Esophagus mucosa (tissue), 1 donor: Measurements from ENCODE around the gene ARHGEF28. TPM values are rescaled to one million over a fixed set of nuclear protein-coding genes. Genes with fewer than 3 reads are reported as not detected.

Experiments
- ATAC-seq: fragments of 200-7000 bp; cut with Tn5 transposase; one replicate; pipeline ENCODE4 v1.9.1; 2020
- total RNA-seq: library from RNA; stranded (reverse); gene quantifications from one replicate; pipeline ENCODE4 v1.2.4, GENCODE V29; 2023
- donor health status: DM: yes; HTN: yes; CAD: no.

ARHGEF28 gene
- total RNA-seq, result 7.8 TPM

DNA sequence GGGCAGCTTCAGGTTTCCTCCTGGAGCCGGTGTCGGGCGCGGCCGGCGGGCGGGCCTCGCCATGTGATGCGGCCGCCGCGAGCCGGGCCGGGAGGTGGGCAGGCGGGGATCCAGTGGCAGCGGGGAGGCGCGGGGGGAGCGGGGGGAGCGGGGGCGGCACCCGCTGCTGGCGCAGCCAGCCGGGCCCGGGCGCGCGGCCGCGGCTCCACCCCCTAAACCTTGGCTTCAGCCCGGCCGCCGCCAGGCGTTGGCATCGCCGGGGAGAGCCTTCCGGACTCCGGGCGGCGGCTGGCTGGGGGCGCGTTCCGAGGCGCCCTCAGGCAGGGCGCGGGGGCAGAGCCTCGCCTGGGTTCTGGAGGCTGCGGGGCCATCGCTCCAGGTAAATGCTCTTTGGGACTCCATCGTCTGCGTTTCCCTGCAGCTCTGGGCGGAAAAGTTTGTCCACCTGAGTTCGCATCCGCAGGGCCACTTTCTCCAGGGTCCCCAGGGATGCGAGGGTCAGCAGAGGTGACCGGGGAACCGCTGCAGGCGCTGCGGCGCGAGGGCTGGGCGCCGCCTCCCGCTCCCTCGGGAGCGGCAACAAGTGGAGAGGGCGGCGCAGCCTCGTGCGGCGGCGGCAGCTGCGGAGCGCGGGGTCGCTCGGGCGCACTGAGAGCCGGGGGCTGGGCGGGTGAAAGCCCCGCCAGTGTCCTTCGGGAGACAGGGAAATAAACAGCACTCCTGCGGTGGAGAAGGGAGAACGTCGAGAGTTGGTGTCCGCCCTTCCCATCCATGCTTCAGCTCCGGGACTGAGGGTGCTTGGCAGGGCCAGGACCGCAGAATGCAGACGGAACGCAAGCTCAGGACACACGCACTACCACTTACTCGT is at the start of gene ARHGEF28:
TSS of gene ARHGEF28 (plus strand) at position 253 of the 868 bp plus-strand sequence. CDS start 58,656 bp downstream, outside the sequence.
- ATAC-seq, result peak; percentile 89

DNA sequence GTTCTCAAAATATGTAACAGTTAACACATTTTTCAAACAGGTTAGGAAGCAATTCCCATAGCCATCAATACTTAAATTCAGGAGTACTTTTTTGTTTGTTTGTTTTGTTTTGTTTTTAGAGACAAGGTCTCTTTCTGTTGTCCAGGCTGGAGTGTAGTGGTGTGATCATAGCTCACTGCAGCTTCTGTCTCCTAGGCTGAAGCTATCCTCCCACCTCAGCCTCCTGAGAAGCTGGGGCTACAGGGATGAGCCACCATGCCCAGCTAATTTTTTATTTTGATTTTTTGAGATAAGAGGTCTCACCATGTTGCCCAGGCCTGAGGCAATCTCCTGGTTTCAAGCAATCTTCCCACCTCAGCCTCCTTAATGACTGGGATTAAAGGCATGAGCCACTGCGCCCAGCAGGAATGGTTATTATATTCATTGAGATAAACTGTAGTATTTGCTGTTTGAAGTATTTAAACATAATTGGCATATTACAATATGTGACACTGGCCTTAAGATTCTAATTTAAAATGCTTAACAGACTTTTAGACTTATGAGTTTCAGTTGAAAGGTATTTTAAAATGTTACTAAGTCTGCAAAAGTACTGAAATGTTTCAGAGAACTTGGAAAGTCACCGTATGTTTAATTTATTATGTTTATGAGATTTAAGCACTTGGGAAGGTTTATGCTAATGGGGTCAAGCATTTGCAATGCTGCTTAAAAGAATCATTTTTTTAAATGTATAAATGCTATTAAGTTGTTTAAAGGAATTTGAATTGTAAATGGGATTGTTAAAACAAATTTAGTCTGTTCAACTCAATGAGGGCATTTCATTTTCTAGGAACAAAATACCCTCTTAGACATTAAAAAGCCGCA is 43.5 kb upstream of the ARHGEF28 start:
- no peak for ATAC-seq

DNA sequence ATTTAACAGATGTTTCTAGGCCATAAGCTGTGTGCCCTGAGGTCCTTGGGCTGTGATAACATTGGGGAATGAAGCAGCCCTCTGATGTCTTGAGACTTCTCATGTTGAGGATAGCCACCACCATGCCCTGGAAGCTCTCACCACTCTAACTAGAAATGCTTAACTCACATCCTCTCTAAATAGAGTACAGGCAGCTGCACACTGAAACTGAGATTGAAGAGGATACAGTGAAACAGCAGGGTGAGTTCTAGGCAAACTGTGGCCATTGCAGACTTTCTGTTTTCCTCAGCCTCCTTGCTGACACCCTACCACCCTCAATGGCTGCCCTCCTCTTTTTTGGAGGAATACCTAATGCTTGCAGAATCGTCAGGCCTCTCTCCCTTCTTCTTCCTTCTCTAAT is 38.1 kb upstream of the ARHGEF28 start:
- ATAC-seq, result no peak

GRCh38 chr5:73591102-73591695 is 34.8 kb upstream of the ARHGEF28 start:
- ATAC-seq, result peak; percentile 84

DNA sequence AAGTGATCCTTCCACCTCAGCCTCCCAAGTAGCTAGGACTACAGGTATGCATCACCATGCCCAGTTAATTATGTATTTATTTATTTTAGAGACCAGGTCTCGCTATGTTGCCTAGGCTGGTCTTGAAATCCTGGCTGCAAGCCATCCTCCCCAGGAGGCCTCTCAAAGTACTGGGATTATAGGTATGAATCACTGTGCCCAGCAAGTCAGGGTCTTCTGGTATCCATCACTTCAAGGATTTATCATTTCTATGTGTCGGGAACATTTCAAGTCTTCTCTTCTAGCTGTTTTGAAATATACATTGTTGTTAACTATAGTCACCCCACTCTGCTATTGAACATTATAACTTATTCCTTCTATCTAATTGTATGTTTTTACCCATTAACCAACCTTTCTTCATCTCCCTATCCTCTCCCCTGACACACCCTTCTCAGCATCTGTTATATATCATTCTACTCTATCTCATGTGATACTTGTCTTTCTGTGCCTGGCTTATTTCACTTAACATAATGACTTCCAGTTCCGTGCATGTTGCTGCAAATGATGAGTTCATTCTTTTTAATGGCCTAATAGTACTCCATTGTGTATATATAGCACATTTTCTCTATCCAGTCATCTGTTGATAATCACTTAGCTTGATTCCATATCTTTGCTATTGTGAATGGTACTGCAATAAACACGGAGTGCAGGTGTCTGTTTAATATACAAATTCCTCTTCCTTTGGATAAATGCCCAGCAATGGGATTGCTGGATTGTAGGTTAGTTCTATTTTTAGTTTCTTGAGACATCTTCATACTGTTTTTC is 34.1 kb upstream of the ARHGEF28 start:
- ATAC-seq, result no peak

DNA sequence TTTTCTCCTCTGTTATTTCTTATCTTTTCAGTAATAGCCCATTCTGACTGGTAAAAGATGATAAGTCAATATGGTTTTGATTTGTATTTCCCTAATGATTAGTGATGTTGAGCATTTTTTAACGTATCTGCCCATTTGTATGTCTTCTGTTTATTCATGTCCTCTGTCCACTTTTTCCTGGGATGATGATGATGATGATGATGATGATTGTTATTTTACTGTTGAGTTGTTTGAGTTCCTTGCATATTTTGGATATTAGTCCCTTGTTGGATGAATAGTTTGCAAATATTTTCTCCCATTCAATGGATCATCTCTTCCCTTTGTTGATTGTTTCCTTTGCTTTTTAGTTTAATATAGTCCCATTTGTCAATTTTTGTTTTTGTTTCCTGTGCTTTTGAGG is 33.4 kb upstream of the ARHGEF28 start:
- no peak for ATAC-seq

DNA sequence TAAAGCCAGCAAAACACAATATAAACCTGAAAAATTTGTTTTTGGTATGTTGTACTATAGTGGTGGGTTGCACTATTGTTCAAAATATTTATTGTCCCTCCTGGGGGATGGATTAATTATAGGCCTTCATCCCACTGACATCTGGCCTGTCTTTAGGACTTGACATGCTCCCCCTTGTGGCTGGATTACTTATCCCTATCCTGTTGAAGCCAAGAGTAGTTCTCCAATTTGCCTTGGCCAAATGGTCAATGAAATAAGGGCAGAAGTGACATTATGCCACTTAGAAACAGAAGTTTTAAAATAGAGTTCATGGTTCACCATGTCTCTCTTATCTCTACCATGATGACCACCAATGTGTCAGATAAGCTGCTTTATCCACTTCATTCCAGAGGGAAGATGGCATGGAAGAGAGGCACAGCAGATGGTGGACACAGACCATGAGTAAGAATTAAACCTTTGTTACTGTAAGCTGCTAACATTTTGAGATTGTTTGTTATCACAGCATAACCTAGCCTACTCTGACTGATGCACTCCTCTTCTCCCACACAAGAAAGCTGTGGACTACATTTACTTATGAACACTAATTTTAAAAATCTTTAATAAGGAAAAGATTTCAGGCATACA is 29.2 kb upstream of the ARHGEF28 start:
- ATAC-seq, result no peak

DNA sequence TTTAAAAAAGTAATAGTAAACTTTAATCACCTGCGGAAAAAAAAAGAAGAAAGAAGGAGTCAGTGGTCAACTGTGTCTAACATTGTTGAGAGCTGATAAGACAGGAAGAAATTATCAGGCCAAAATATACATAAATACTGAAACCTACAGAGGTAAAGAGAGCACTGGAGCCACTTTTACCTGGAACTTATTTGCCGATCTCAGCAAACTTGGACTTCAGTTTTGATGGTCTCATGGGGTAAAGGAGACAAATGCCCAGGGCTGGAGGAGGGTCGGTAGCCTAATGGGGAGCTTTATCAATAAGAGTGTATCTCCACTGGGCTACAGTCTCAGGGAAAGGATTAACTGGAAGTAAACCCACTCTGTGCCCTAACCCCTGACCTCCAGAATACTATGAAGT is 26.6 kb upstream of the ARHGEF28 start:
- no peak for ATAC-seq

- no peak for ATAC-seq
These were observed 22.0 kb upstream of the ARHGEF28 start for GRCh38 chr5:73603998-73604397.

DNA sequence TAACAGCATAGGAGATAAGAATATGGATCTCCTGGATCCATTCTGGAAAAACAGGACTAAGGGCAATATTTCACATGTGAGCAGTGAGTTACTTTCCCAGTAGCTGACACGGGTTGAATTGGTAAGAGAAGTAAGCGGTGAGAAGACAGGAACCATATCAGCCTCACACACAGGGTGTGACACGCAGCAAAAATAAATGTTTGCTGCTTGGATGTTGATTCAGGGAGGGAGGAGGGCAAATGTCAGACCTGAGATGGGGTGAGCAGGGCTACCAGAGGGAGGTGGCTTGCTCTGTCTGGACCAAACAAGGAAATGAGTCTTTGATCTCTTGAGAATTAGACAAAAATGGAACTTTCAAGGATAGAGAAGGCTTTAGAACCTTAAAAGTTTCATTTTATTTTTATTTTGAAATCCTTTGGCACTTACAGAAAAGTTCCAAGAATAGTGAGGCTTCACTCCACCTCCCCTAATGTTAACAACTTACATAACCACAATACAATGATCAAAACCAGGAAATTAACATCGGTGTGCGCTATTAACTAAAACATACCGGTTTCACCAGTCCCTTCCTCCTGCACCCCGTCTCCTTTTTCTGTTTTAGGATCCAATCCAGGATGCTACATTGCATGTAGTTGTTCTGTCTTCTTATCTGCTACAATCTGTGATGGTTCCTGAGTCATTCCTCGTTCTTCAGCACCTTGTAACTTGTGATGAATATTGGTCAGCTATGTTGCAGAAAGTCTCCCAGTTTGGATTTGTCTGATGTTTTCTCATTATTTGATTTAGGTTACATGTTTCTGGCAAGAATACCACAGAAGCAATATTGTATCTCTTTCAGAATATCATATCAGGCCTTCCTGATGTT is 20.5 kb upstream of the ARHGEF28 start:
- ATAC-seq, result peak; percentile 59

GRCh38 chr5:73606206-73606753 is 19.7 kb upstream of the ARHGEF28 start:
- ATAC-seq, result no peak

DNA sequence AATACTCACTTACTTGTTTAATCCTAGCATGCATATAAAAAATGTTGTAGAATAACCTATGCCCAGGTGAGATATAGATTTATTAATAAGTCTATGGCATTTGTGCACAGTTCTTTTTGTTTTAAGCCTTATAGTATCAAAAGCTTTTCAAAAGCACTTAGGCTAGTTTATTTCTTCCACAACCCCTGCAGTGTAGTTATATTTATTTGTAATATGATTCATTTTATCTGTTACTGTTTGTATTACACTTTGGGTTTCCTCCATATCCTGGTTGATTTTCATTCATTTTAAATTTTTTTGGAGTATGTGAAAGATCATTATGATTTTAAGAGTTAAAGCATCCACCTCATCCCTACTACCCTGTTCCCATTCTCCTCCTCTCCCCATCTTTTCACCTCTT is 18.8 kb upstream of the ARHGEF28 start:
- no peak for ATAC-seq

DNA sequence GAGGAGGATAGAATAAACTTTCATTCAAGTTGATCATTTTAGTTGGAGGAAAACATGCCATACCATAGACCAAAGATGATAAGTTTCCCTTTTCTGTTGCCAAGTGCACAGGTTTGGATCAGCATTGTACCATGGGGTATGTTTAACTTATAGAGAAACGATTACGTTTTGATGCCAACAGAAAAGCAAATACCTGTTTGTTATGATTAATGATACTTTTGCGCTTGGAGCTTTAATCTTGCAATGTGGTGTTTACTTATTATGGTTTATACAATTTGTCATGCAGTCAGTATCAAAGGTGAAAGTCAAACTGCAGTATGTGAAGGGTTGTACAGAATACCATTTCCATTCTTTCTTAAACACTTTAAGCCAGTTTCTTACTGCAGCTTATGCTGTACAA is 13.2 kb upstream of the ARHGEF28 start:
- ATAC-seq, result peak; percentile 4

- peak; percentile 95 for ATAC-seq
These were observed 10.9 kb upstream of the ARHGEF28 start for GRCh38 chr5:73615085-73615484.

GRCh38 chr5:73615947-73616346 is 10.0 kb upstream of the ARHGEF28 start:
- no peak for ATAC-seq

DNA sequence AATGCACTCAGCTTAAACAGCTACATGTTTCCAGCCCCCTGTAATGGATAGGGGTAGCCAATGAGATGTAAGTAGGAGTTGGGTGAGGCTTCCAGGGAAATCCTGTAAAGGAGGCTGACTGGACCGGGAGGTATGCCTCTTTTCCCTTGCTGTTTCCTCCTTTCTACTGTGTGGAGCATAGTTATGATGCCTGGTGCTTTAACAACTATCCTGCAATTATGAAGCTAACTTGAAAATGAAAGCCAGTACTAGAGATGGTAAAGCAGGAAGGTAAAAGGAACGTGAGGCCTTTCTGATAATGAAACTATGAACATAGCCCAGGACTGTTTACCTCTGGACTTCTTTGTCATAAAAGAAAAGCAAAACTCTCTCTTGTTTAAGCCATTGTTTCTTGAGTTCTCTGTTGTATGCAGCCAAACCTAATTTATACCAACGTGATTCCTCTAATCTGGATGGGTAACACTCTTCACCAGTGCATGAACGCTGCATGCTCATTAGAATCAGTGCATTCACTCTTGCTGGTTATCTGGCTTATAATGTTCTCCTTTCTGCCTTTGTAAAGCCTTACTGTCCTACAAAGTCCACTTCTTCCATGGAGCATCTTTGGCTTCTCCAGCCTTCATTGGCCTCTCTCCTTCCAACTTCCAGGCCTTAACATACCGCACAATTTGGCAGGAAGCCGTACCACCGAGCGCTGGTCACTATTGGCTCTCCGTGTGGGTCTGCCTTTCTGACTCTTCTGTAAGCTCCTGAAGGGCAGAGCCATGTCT is 8.3 kb upstream of the ARHGEF28 start:
- ATAC-seq, result no peak

- peak; percentile 38 for ATAC-seq
These were observed 6.2 kb upstream of the ARHGEF28 start for GRCh38 chr5:73619606-73620333.

GRCh38 chr5:73620334-73620687 is 5.7 kb upstream of the ARHGEF28 start:
- no peak for ATAC-seq

DNA sequence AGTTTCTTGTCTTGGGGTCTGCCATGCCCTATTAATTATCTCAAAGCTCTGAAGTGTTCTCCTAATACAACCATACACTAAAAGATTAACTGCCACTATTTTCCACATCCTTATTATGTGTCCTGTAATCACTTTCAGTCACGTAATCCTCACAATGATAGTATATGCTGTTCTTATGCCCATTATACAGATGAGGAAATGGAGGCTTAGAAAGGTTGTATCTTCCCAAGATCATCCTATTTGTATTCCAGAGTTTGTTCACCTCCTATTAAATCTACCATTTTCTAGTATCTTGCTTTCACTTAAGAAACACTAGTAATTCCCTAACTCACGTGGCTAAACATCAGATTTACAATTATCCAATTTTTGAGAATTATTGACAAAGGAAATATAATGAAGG is 2.9 kb upstream of the ARHGEF28 start:
- no peak for ATAC-seq
